Calu3 (cell line): ENCODE measurements around the gene ORAI3. TPM values are rescaled to one million over a fixed set of nuclear protein-coding genes. Genes with fewer than 3 reads are reported as not detected.
A peak's percentile ranks its signal among the peaks of the same experiment; 100 is the strongest.

Experiments used
- BruUV-seq: library from RNA; stranded (reverse); fragments of 400-500 nt; replicated peaks from 2 replicates; lab custom pipeline; 2021; lab: Mats Ljungman, UMichigan
- CTCF ChIA-PET: fragments of 300-600 bp; sonication (Branson Sonifier 250); formaldehyde crosslinking; loops from one replicate; lab custom pipeline; 2022; ENCODE audit warnings: antibody characterized with exemption; lab: Charles Lee
- DNase-seq: peaks from one replicate; pipeline ENCODE4 v3.0.0; 2022
- H3K27ac Mint-ChIP-seq: one replicate; pipeline ENCODE4 v1.8.0; 2022; ENCODE audit warnings: mixed read lengths; ENCODE audit not compliant: unreplicated experiment
- H3K27me3 Mint-ChIP-seq: one replicate; pipeline ENCODE4 v1.8.0; 2022; ENCODE audit warnings: mixed read lengths; ENCODE audit not compliant: unreplicated experiment
- H3K36me3 Mint-ChIP-seq: one replicate; pipeline ENCODE4 v1.8.0; 2022; ENCODE audit warnings: mild to moderate bottlenecking, moderate library complexity, mixed read lengths; ENCODE audit not compliant: insufficient read depth, unreplicated experiment
- H3K4me1 Mint-ChIP-seq: one replicate; pipeline ENCODE4 v1.8.0; 2022; ENCODE audit warnings: mild to moderate bottlenecking, low read depth, mixed read lengths; ENCODE audit not compliant: unreplicated experiment
- H3K4me3 Mint-ChIP-seq: one replicate; pipeline ENCODE4 v1.8.0; 2022; ENCODE audit warnings: mild to moderate bottlenecking, low read depth, moderate library complexity, mixed read lengths; ENCODE audit not compliant: unreplicated experiment
- H3K9me3 Mint-ChIP-seq: one replicate; pipeline ENCODE4 v1.8.0; 2022; ENCODE audit warnings: low read depth, mixed read lengths; ENCODE audit not compliant: unreplicated experiment
- CTCF ChIP-seq: fragments of 200-600 bp; IDR thresholded peaks from one replicate; pipeline ENCODE4 v1.8.0; 2022; ENCODE audit warnings: antibody characterized with exemption; ENCODE audit not compliant: unreplicated experiment
- intact Hi-C: fragments of 100-400 bp; cut with micrococcal nuclease; formaldehyde crosslinking; loops from one replicate; pipeline ENCODE4 v1.10.0; 2022; ENCODE audit not compliant: unreplicated experiment
- total RNA-seq: library from RNA; stranded (reverse); gene quantifications from 2 replicates; pipeline ENCODE4 v1.2.3, GENCODE V29; 2022

ORAI3 gene
- total RNA-seq, 1 experiment from 2014 or later = 14.7 TPM

- H3K9me3 Mint-ChIP-seq = no peaks in the 10 kb centered on the region
- H3K27me3 Mint-ChIP-seq = no peaks in the 10 kb centered on the region
- H3K36me3 Mint-ChIP-seq = peaks cover 71% of the 10 kb centered on the region
- no TSS peak for BruUV-seq
- CTCF ChIA-PET = no interaction called here
- H3K4me1 Mint-ChIP-seq = no peaks in the 10 kb centered on the region
- intact Hi-C loops = loop anchor here (10.0 kb wide), 2 partner anchors 314 to 404 kb away; no protein-coding TSS in a partner anchor
- DNase-seq = no peak
- no peak overlapping the region for H3K4me3 Mint-ChIP-seq
- TF ChIP-seq CTCF = no peak
- no peak overlapping the region for H3K27ac Mint-ChIP-seq
These were observed 31.6 kb downstream of the ORAI3 start for GRCh38 chr16:30980434-30980833.

GRCh38 chr16:30980959-30981358 lies 32.1 kb downstream of the ORAI3 start:
- no peak for DNase-seq
- H3K4me3 Mint-ChIP-seq = no peak overlapping the region
- intact Hi-C loops = loop anchor here (10.0 kb wide), 2 partner anchors 314 to 404 kb away; no protein-coding TSS in a partner anchor
- no peak overlapping the region for H3K27ac Mint-ChIP-seq
- BruUV-seq = no TSS peak
- H3K9me3 Mint-ChIP-seq = no peaks in the 10 kb centered on the region
- peaks cover 70% of the 10 kb centered on the region for H3K36me3 Mint-ChIP-seq
- no peaks in the 10 kb centered on the region for H3K27me3 Mint-ChIP-seq
- TF ChIP-seq CTCF = no peak
- CTCF ChIA-PET = no interaction called here
- H3K4me1 Mint-ChIP-seq = no peaks in the 10 kb centered on the region

GRCh38 chr16:30982548-30983288 lies 33.9 kb downstream of the ORAI3 start:
- intact Hi-C loops = loop anchor here (10.0 kb wide), 2 partner anchors 312 to 402 kb away; no protein-coding TSS in a partner anchor
- TF ChIP-seq CTCF = no peak
- no TSS peak for BruUV-seq
- no peak for DNase-seq
- H3K27me3 Mint-ChIP-seq = no peaks in the 10 kb centered on the region
- peaks cover 59% of the 10 kb centered on the region for H3K36me3 Mint-ChIP-seq
- CTCF ChIA-PET = interaction anchor here (0.6 to 1.0 kb wide), 3 partner anchors 13 to 135 kb away, joined by 3 read pairs; partner anchors contain the start of genes KAT8 and STX4
- no peak overlapping the region for H3K4me3 Mint-ChIP-seq
- no peaks in the 10 kb centered on the region for H3K4me1 Mint-ChIP-seq
- peak overlapping the region; percentile 12 for H3K27ac Mint-ChIP-seq
- H3K9me3 Mint-ChIP-seq = no peaks in the 10 kb centered on the region

- no peak for DNase-seq
- no TSS peak for BruUV-seq
- CTCF ChIA-PET = interaction anchor here (0.7 to 2.4 kb wide), 3 partner anchors 13 to 110 kb away, joined by 3 to 11 read pairs (median 3); partner anchors contain the start of genes STX4 and VKORC1
- H3K4me1 Mint-ChIP-seq = no peaks in the 10 kb centered on the region
- no peak for TF ChIP-seq CTCF
- H3K9me3 Mint-ChIP-seq = no peaks in the 10 kb centered on the region
- peak overlapping the region; percentile 12 for H3K27ac Mint-ChIP-seq
- no peaks in the 10 kb centered on the region for H3K27me3 Mint-ChIP-seq
- peaks cover 65% of the 10 kb centered on the region for H3K36me3 Mint-ChIP-seq
- intact Hi-C loops = loop anchor here (10.0 kb wide), 2 partner anchors 311 to 401 kb away; no protein-coding TSS in a partner anchor
- H3K4me3 Mint-ChIP-seq = no peak overlapping the region
These were observed 34.5 kb downstream of the ORAI3 start for GRCh38 chr16:30983289-30983889.
